Mesenchymal stem cell (in vitro differentiated cells and primary cell): ENCODE data around the gene POMC.
A peak's percentile ranks its signal among the peaks of the same experiment; 100 is the strongest.

ENCODE experiments used
- DNase-seq: peaks from one replicate; pipeline ENCODE4 v3.0.0-alpha.2; 2013
- H2AFZ ChIP-seq: one replicate; pipeline ENCODE4 v1.6.1; 2013; ENCODE audit warnings: low read depth, mild to moderate bottlenecking, control low read depth, inconsistent platforms, low read length, moderate library complexity
- H2AK5ac ChIP-seq: 2 replicates; pipeline ENCODE4 v1.6.1; 2013; ENCODE audit warnings: low read length, moderate library complexity, mild to moderate bottlenecking, inconsistent platforms; ENCODE audit not compliant: severe bottlenecking
- H2BK120ac ChIP-seq: one replicate; pipeline ENCODE4 v1.6.1; 2013; ENCODE audit warnings: low read depth, mild to moderate bottlenecking, inconsistent platforms, low read length, moderate library complexity
- H2BK12ac ChIP-seq, 2 experiments: one replicate each; pipeline ENCODE4 v1.6.1; 2013; ENCODE audit warnings: inconsistent platforms in 2 of 2, low read length in 2 of 2, mild to moderate bottlenecking in 2 of 2, moderate library complexity in 2 of 2, control low read depth in 1 of 2
- H2BK15ac ChIP-seq: one replicate; pipeline ENCODE4 v1.6.1; 2013; ENCODE audit warnings: mild to moderate bottlenecking, low read depth, inconsistent platforms; ENCODE audit not compliant: poor library complexity, severe bottlenecking
- H2BK5ac ChIP-seq: 2 replicates; pipeline ENCODE4 v1.6.1; 2013; ENCODE audit warnings: low read depth, mild to moderate bottlenecking, low read length, control low read depth, inconsistent platforms; ENCODE audit not compliant: poor library complexity, severe bottlenecking
- H3K14ac ChIP-seq, 2 experiments: one replicate each; pipeline ENCODE4 v1.6.1; 2013; ENCODE audit warnings: inconsistent platforms in 2 of 2, low read length in 2 of 2, control low read depth in 1 of 2, mild to moderate bottlenecking in 1 of 2, moderate library complexity in 1 of 2
- H3K18ac ChIP-seq, 2 experiments: one replicate each; pipeline ENCODE4 v1.6.1; 2013; ENCODE audit warnings: inconsistent platforms in 2 of 2, low read length in 2 of 2, control low read depth in 1 of 2, low read depth in 1 of 2, mild to moderate bottlenecking in 1 of 2
- H3K23ac ChIP-seq, 2 experiments: one replicate each; pipeline ENCODE4 v1.6.1; 2013; ENCODE audit warnings: inconsistent platforms in 2 of 2, low read length in 2 of 2, mild to moderate bottlenecking in 2 of 2, moderate library complexity in 2 of 2, control low read depth in 1 of 2
- H3K27ac ChIP-seq: 2 replicates; pipeline ENCODE4 v1.5.1; 2013; ENCODE audit warnings: mild to moderate bottlenecking, moderate library complexity, low read length, control low read depth, inconsistent platforms; ENCODE audit not compliant: poor library complexity, severe bottlenecking
- H3K27me3 ChIP-seq, 2 experiments: 2 replicates each; pipeline versions ENCODE4 v1.6.1 to v1.7.0; 2013; ENCODE audit warnings: low read length in 2 of 2, mild to moderate bottlenecking in 2 of 2, moderate library complexity in 2 of 2, control low read depth in 1 of 2, inconsistent platforms in 1 of 2; ENCODE audit not compliant: control insufficient read depth in 1 of 2, insufficient read depth in 1 of 2
- H3K36me3 ChIP-seq, 2 experiments: 2 replicates each; pipeline versions ENCODE4 v1.6.1 to v1.7.0; 2013; ENCODE audit warnings: low read length in 2 of 2, control low read depth in 1 of 2, inconsistent platforms in 1 of 2, low read depth in 1 of 2, mild to moderate bottlenecking in 1 of 2; ENCODE audit not compliant: insufficient read depth in 2 of 2, control insufficient read depth in 1 of 2
- H3K4ac ChIP-seq, 2 experiments: one replicate each; pipeline ENCODE4 v1.6.1; 2013; ENCODE audit warnings: inconsistent platforms in 2 of 2, low read length in 2 of 2, mild to moderate bottlenecking in 2 of 2, moderate library complexity in 2 of 2, control low read depth in 1 of 2, low read depth in 1 of 2
- H3K4me1 ChIP-seq: 2 replicates; pipeline ENCODE4 v1.6.1; 2013; ENCODE audit warnings: low read depth, low read length, control low read depth; ENCODE audit not compliant: control insufficient read depth, insufficient read depth
- H3K4me2 ChIP-seq: 2 replicates; pipeline ENCODE4 v1.6.1; 2013; ENCODE audit warnings: low read length, mild to moderate bottlenecking, inconsistent platforms; ENCODE audit not compliant: poor library complexity, severe bottlenecking
- H3K4me3 ChIP-seq, 2 experiments: 2 replicates each; pipeline versions ENCODE4 v1.5.1 to v1.7.0; 2013; ENCODE audit warnings: low read length in 2 of 2, mild to moderate bottlenecking in 2 of 2, control low read depth in 1 of 2, low read depth in 1 of 2; ENCODE audit not compliant: insufficient read depth in 1 of 2
- H3K79me1 ChIP-seq: replicated peaks from 2 replicates; pipeline ENCODE4 v1.6.1; 2013; ENCODE audit warnings: mild to moderate bottlenecking, control low read depth, low read length, inconsistent platforms; ENCODE audit not compliant: poor library complexity, severe bottlenecking
- H3K9ac ChIP-seq: 2 replicates; pipeline ENCODE4 v1.7.0; 2013; ENCODE audit warnings: mild to moderate bottlenecking, low read length, moderate library complexity
- H3K9me3 ChIP-seq: 2 replicates; pipeline ENCODE4 v1.7.0; 2013; ENCODE audit warnings: mild to moderate bottlenecking, low read length; ENCODE audit not compliant: control insufficient read depth
- H4K8ac ChIP-seq: one replicate; pipeline ENCODE4 v1.6.1; 2013; ENCODE audit warnings: inconsistent platforms, mild to moderate bottlenecking, low read length, moderate library complexity
- H4K91ac ChIP-seq: one replicate; pipeline ENCODE4 v1.6.1; 2013; ENCODE audit warnings: mild to moderate bottlenecking, low read length, inconsistent platforms
- WGBS: methylation state at CpG from one replicate; pipeline ENCODE4 v1.1.7; 2013; ENCODE audit warnings: mixed read lengths; 5-methylcytosine and 5-hydroxymethylcytosine counted together

POMC gene

DNA sequence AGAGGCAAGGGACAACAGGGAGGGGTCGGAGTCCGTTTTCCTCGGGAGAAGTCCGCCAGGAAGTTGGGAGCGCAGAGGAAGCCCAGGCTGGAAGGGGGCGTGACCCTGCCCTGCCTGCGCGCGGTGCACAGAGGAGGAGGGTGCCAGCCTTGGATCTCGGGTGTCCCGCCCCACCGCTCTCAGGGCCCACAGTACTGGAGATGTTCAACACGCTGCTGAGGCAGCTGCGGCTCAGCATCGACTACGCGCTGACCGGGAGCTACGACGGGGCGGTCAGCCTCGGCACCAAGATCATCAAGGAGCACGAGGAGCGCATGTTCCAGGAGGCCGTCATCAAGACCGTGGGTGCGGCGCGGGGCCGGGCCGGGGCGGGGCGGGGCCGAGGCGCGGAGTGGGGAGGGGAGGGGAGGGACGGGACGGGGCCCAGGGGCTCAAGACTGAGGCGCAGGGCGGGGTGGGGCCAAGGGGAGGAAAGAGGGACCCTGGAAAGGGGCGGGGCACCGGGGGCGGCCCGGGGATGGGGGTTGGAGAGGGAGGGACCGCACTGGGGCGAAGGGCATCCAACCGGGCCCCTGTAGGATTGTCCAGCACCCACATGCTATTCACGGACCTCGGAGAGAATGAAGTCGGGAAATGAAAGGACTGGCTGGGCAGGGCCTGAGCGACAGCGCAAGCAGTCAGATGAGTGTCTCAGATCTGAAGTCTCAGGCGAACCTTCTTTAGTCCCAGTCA is 36.6 kb downstream of the POMC start:
- H2BK12ac ChIP-seq, result no peak overlapping the region
- H2BK15ac ChIP-seq, result no peak overlapping the region
- H2AK5ac ChIP-seq, result no peak overlapping the region
- peaks cover 0 to 48% of the 10 kb centered on the region in 2 experiments for H3K27me3 ChIP-seq
- no peak overlapping the region for H4K8ac ChIP-seq
- no peak overlapping the region for H3K4ac ChIP-seq
- H3K14ac ChIP-seq, result peak overlapping the region in 1 of 2 experiments; percentile 35
- H3K4me3 ChIP-seq, result peak overlapping the region in 1 of 2 experiments; percentile 51
- H3K79me1 ChIP-seq, result no peaks in the 10 kb centered on the region
- H2BK120ac ChIP-seq, result no peak overlapping the region
- H3K4me1 ChIP-seq, result peaks cover 3% of the 10 kb centered on the region
- H3K9ac ChIP-seq, result peak overlapping the region; percentile 36
- peaks cover 0 to 14% of the 10 kb centered on the region in 2 experiments for H3K36me3 ChIP-seq
- H2AFZ ChIP-seq, result peak overlapping the region; percentile 67
- no peak overlapping the region for H3K27ac ChIP-seq
- no peaks in the 10 kb centered on the region for H3K9me3 ChIP-seq
- peak overlapping the region in 1 of 2 experiments; percentile 63 for H3K18ac ChIP-seq
- no peak overlapping the region for H3K23ac ChIP-seq
- WGBS, result 12% methylated on average over 49 of the region's 53 CpGs
- H2BK5ac ChIP-seq, result no peak overlapping the region
- no peak overlapping the region for H4K91ac ChIP-seq
- H3K4me2 ChIP-seq, result no peak overlapping the region
- peak; percentile 21 for DNase-seq

GRCh38 chr2:25131253-25131566 is 37.2 kb downstream of the POMC start:
- no peak overlapping the region for H3K27ac ChIP-seq
- H3K4me3 ChIP-seq, result peak overlapping the region; percentile 23 to 51
- no peak overlapping the region for H2BK120ac ChIP-seq
- no peak overlapping the region for H3K4ac ChIP-seq
- DNase-seq, result no peak
- no peak overlapping the region for H3K4me2 ChIP-seq
- no peak overlapping the region for H3K23ac ChIP-seq
- H3K79me1 ChIP-seq, result no peaks in the 10 kb centered on the region
- no peak overlapping the region for H2AFZ ChIP-seq
- H3K9ac ChIP-seq, result peak overlapping the region; percentile 36
- H2AK5ac ChIP-seq, result no peak overlapping the region
- H3K18ac ChIP-seq, result peak overlapping the region in 1 of 2 experiments; percentile 34
- WGBS, result 68% methylated on average over 24 of the region's 24 CpGs
- no peak overlapping the region for H2BK5ac ChIP-seq
- no peaks in the 10 kb centered on the region for H3K9me3 ChIP-seq
- no peak overlapping the region for H2BK12ac ChIP-seq
- no peak overlapping the region for H2BK15ac ChIP-seq
- H3K36me3 ChIP-seq, result peaks cover 0 to 12% of the 10 kb centered on the region in 2 experiments
- peaks cover 3% of the 10 kb centered on the region for H3K4me1 ChIP-seq
- peaks cover 0 to 48% of the 10 kb centered on the region in 2 experiments for H3K27me3 ChIP-seq
- H4K91ac ChIP-seq, result no peak overlapping the region
- peak overlapping the region in 1 of 2 experiments; percentile 66 for H3K14ac ChIP-seq
- H4K8ac ChIP-seq, result no peak overlapping the region

- WGBS, result 95% methylated on average over 15 of the region's 15 CpGs
- Histone ChIP-seq H2BK12ac (no peak overlapping the region), H3K23ac (no peak overlapping the region)
These were observed 38.4 kb downstream of the POMC start for GRCh38 chr2:25129901-25130520.

DNA sequence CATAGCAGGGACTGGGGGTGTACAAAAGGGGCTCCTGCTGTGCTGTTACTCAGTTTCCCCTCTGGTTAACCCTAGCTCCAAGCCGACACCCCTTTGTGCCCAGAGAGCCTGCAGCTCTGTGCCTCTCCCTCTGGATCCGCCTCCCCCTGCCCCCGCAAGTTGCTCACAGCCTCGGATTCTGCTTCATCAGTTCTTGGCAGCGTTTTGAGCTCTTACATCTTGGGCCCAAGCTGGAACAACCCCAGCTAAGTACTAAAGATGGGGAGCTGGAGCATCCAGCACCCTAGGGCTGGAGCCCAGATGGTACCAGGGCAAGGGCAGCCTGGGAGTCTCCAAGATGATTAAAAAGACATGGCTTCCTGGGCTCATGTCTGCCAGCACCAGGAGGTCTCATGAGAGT is 40.7 kb downstream of the POMC start:
- Histone ChIP-seq H4K8ac (no peak overlapping the region), H3K18ac (no peak overlapping the region), H2BK15ac (no peak overlapping the region), H2AFZ (no peak overlapping the region), H3K4me2 (no peak overlapping the region), H3K36me3 (no peaks in the 10 kb centered on the region), H3K9ac (peak overlapping the region; percentile 86), H3K4ac (no peak overlapping the region), H3K23ac (no peak overlapping the region), H2BK5ac (no peak overlapping the region), H3K4me1 (peaks cover 3% of the 10 kb centered on the region), H3K14ac (no peak overlapping the region), H3K4me3 (peak overlapping the region in 1 of 2 experiments; percentile 56), H3K27ac (no peak overlapping the region), H4K91ac (no peak overlapping the region), H2AK5ac (no peak overlapping the region), H3K79me1 (no peaks in the 10 kb centered on the region), H3K9me3 (no peaks in the 10 kb centered on the region), H2BK120ac (no peak overlapping the region), H3K27me3 (peaks cover 0 to 25% of the 10 kb centered on the region in 2 experiments), H2BK12ac (no peak overlapping the region)
- WGBS, result 85% methylated on average over 5 of the region's 5 CpGs
- DNase-seq, result no peak

More at GRCh38 chr2:25129901-25130520, 38.4 kb downstream of the POMC start:
- Histone ChIP-seq H2AFZ (no peak overlapping the region), H2BK5ac (no peak overlapping the region), H2BK15ac (no peak overlapping the region), H3K27me3 (peaks cover 0 to 40% of the 10 kb centered on the region in 2 experiments), H2BK120ac (no peak overlapping the region), H3K27ac (no peak overlapping the region), H4K8ac (no peak overlapping the region), H4K91ac (no peak overlapping the region), H3K4me3 (no peak overlapping the region), H3K9me3 (no peaks in the 10 kb centered on the region), H3K9ac (peak overlapping the region; percentile 45), H3K4me1 (peaks cover 3% of the 10 kb centered on the region), H3K4me2 (no peak overlapping the region), H3K36me3 (peaks cover 0 to 2% of the 10 kb centered on the region in 2 experiments), H3K18ac (no peak overlapping the region), H3K14ac (no peak overlapping the region), H3K4ac (no peak overlapping the region), H3K79me1 (no peaks in the 10 kb centered on the region), H2AK5ac (no peak overlapping the region)
- DNase-seq, result no peak
